HG02885 (cell line): Measurements from ENCODE around the gene OTULIN.

Experiments
- ATAC-seq: cut with Tn5 transposase; IDR thresholded peaks from one replicate; pipeline ENCODE4 v1.9.1; 2021; ENCODE audit warnings: mild to moderate bottlenecking; ENCODE audit not compliant: unreplicated experiment, poor library complexity

OTULIN gene

DNA sequence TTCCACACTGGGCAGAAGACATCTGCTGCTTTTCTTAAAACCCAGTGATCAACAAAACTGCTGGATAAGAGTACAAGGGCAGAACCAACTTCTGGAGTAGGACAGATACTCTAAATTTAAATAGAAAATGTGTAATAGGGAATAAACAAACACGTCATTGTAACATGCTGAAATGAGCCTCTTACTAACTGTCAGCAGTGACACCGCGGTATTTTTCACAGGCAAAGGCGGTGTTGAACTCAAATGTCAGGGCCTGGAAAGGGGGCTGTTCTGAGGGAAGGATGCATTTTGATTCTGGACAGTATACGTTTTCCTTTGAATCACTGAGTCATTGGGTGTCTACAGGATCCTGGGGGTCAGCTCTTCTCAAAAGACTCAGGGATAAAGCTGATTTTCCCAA lies 73.5 kb downstream of the OTULIN start:
- ATAC-seq, result no peak

DNA sequence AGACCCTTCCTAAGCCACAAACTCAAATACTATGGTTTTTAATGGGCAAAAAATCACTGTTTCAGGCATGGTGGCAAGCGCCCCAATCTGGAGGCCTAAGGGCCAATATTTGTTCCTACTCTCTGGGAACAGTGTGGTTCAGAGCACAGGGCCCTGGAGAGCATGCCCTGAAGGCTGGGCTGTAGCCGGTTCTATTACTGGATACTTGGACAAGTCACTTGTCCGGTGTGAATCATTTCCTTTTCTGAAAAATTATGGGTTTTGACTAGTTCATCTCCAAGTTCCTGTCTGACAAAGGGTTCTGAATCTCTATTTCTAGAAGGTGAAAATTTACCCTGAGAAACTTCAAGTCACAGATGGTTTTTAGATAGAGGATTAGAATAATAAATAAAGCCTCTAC lies 75.0 kb downstream of the OTULIN start:
- no peak for ATAC-seq

DNA sequence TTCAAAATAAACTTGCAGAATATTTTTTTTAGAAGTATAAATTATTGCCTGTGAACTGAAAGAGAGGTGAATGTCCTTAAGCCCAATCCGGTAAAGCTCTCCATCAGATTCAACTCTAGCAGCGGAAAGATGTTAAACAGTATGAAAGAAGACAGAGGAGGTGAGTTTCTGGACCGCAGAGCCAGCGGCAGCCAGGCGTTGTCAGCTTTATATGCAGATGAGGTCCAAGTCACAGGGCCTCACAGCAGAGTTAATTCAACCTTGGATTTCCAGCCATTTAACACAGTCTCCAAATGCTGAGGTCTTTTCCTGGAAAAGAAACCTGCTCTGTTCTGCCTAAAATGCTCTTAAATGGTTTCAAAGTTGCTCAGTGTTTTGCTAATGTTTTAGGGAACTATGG lies 75.5 kb downstream of the OTULIN start:
- no peak for ATAC-seq

DNA sequence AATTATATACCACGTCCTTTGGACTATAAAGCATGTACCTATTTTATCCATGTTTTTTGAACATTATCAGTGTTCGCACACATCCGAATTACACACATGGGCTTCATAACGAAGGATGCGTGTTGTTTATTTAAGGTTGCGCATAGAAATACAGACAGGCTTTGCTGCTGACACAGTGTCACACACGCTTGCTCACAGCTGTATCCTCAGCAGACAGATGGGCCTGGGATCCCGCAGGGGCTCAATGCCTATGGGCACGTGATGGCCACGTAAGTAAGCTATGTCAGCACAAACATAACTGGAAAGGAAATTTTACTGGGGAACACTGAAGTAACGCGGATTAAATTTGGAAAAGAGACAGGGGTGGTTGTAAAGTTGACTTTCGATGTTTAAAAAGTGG lies 76.6 kb downstream of the OTULIN start:
- no peak for ATAC-seq

DNA sequence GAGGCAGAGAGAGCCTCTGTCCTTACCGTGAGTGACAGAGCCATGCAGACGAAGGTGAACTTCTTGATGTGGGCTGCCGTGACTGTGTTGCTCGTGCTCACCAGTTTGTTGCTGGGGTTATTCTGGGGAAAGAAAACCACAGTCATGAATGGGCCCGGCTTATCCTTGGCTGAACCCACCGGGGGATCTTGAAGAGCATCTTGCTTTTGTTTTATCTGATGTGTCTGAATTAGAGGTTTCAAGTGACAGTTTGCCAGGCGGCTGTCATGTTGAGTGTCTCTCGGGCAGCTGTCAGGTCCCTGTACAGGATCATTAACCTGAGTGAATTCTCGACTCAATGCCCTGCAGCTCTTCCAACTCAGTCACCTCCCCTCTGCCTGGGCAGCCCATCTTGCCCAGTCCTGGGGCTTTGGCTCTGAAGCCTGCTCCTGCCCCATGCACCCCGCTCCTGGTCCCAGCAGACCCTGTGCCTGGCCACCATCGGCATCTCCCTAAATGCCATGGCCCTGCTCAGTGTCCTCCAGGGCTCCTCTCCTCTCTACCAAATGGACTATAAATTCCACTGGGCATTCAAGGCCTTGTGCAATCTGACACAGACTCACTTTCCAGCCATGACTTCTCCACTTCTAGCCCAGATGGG lies 77.4 kb downstream of the OTULIN start:
- ATAC-seq, result no peak

DNA sequence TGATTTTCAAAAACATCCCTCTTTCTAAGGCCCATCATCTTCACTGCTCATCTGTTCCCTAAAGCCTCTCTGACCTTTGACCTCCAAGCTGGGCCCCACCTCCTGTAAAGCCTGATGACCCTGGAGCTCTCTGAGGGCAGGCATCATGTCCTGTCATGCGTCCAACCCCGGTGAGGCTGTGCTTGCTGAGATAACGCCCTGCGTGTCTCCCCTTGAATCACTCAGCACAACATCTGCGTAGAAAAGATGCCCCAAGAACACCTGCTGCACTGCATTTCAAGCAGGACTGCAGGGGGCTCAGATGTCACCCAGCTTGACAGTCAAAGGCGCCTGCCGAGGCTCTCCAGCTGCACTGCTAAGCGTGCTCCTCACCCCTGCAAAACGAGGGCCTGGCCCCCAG lies 78.0 kb downstream of the OTULIN start:
- no peak for ATAC-seq

DNA sequence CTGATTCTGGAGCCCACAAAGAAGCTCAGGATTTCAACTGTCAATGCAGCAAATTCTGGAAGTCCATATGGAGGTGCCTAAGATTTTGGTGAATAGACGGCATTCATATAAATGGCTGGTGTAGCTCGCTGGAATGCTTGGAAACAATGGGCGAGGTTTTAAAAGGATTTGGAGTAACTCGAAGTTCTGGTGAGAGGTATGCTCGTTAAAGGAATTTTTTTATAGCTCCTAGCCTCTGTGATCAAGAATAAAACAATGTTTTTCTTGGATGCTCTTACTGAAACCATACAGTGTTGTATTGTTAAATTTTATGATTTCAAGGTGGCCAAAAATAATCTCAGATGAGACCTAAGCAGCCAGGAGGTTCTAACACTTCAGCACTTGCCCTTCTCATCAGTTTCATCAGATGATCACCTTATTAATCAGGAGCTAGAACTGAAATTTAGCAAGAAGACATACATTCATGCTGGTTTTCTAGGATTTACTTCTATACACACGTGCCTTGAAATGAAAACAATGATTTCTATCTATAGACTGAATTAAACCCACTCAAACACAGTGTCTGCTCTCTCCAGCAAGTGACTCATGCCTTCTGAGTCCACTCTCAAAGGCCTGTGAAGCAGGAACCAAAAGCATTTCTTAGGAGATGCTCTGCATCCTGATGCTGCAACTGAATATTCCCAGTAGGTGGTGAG lies 79.2 kb downstream of the OTULIN start:
- no peak for ATAC-seq

DNA sequence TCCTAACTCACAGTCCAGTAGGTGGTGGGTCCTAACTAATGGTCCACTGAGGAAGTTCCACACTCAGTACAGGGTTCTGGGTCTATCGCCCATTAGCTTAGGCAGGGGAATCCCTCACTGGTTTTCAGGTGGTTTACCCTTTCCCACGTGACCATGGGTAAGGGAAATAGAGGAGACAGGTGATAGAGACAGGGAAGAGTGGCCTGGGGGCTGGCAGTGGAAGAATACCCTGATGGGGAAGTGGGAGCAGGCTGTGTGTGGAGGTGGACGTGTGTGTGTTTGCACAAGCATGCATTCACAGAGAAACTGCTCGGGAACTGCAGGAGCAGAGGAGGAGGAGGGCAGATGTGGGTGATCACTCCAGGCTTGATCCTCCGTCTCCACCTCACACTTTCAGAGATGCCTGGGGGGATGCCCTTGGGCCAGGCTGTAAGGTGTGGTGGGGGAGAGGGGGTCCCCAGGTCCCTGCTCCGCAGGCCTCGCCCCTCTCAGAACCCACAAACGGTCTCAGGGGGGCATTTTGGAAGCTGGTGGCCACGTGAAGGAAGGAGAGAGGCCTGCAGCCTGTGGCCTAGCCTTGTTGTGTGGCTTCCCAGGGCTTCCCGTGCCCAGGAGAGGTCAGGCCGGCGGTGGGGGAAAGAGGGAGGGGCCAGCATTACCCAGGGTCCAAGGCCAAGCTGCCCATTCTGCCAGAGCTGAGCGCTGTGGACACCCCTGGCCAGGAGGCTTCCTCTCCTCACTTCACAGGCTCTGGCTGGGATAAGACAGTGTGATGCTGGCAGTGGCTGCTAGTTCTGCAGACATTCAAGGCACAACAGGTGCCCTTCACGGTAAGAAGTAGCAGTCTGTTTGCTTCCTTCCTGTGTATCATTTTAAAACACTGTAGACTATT lies 80.0 kb downstream of the OTULIN start:
- no peak for ATAC-seq

DNA sequence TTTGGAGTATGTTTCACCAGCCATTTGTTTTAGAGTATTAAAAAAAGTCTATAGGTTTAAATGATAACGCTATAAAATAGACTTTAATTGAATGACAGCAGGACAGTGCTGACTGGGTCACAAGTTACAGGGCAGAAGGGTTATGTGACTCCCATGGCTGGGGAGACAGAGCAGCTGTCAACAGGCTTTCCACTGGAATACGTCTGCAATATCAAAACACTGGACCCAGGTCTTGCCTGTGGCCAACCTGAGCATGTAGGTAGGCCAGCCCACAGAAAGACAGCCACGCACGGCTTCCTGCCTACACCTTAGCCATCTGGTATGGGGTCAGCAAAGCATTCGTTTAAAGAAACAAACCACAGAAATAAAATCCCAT lies 80.7 kb downstream of the OTULIN start:
- ATAC-seq, result no peak

DNA sequence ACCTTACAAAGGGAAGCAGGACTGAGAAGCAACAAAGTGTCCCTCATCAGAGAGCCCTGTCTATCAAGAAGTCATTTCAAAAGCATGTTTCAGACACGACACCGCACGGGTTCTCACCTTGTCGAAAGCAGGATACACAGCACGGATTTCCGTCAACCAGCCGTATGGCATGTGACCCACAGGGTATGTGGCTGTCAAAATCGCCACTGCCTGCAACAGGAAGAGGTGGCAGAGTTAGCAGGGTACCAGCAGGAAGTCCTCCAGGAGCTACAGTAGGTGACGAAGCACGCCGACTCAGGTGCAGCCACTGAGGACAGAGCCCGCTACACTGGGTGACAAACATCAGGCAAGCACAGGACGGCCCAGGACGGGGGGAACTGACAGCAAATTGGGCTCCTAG lies 81.2 kb downstream of the OTULIN start:
- ATAC-seq, result no peak

DNA sequence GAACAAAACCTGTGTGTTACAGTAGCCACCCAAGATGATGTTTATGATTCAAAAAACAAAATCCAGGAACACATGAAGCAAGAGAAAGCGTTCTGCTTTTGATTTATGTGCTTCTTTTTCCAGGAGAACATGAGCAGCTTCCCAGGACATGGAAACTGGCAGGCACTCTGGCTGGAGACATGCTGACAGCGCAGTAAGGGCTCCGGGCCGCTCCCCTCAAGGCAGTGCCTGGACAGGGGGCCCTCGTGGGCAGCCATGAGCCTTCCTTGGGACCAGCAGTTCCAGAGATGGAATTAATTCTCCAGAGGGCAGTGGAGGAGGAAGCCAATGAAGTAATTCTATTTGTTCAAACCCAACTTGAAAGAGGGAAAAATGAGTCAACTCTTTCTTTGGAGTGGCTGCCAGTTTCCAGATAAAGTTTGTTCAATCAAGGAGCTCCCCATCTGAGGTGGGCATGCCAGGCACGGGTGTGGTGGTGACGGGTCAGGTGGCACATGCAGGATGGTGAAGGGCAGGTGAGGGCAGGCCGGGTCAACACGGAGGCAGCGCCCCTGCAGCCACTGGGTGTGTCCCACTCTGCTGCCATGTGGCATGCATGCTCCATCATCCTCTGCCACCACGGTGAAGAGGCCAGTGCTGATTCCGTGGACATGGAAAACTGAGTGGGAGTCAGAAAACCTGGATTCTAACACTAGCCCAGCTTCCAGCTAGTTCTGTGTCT lies 83.8 kb downstream of the OTULIN start:
- ATAC-seq, result no peak
